T-cell (primary cell): ENCODE data around the gene ASPN. TPM values are rescaled to one million over a fixed set of nuclear protein-coding genes. Genes with fewer than 3 reads are reported as not detected.

Experiments
- ATAC-seq, 4 experiments: fragments of 200-7000 bp in 3 of 4; fragments of 150-1000 bp in 1 of 4; cut with Tn5 transposase; replicated peaks in 1 of 4; 1 replicate in 3 of 4; 2 replicates in 1 of 4; pipeline ENCODE4 v1.10.0; 2021; ENCODE audit warnings: moderate library complexity in 3 of 4, mild to moderate bottlenecking in 2 of 4, moderate number of reproducible peaks in 1 of 4
- CTCF ChIA-PET, 2 donors: fragments of 300-600 bp; sonication (Branson Sonifier 250); formaldehyde crosslinking; loops; one replicate each; lab custom pipeline; 2022; ENCODE audit warnings: antibody characterized with exemption in 2 of 2; lab: Charles Lee
- POLR2A ChIA-PET, 2 donors: fragments of 300-600 bp; sonication (Branson Sonifier 250); formaldehyde crosslinking; loops; one replicate each; lab custom pipeline; 2022; ENCODE audit warnings: antibody characterized with exemption in 2 of 2; lab: Charles Lee
- DNase-seq, 35 experiments: peaks; one replicate each; pipeline versions ENCODE4 v3.0.0 to v3.0.0-alpha.2; 2013 to 2023
- H3K27ac ChIP-seq: one replicate; pipeline ENCODE4 v1.5.1; 2013; ENCODE audit warnings: low read length
- H3K27me3 ChIP-seq, 2 experiments: replicated peaks in 1 of 2; 1 replicate in 1 of 2; 2 replicates in 1 of 2; pipeline versions ENCODE4 v1.6.1 to v1.7.0; 2013; ENCODE audit warnings: low read length in 1 of 2, mixed read lengths in 1 of 2; ENCODE audit not compliant: control insufficient read depth in 2 of 2, insufficient read depth in 2 of 2; ENCODE audit errors: extremely low read depth in 1 of 2
- H3K36me3 ChIP-seq, 2 donors: 1 replicate in 1 of 2; 2 replicates in 1 of 2; pipeline versions ENCODE4 v1.6.1 to v1.7.0; 2013; ENCODE audit warnings: low read length in 1 of 2; ENCODE audit not compliant: control insufficient read depth in 2 of 2, insufficient read depth in 1 of 2; ENCODE audit errors: extremely low read depth in 1 of 2
- H3K4me1 ChIP-seq, 2 experiments: 1 replicate in 1 of 2; 2 replicates in 1 of 2; pipeline versions ENCODE4 v1.6.1 to v1.7.0; 2013; ENCODE audit warnings: low read length in 2 of 2, mixed read lengths in 1 of 2; ENCODE audit not compliant: insufficient read depth in 2 of 2, control insufficient read depth in 1 of 2; ENCODE audit errors: extremely low read depth in 1 of 2
- H3K4me3 ChIP-seq, 2 donors: 1 replicate in 1 of 2; 2 replicates in 1 of 2; pipeline versions ENCODE4 v1.5.1 to v1.7.0; 2013; ENCODE audit warnings: mild to moderate bottlenecking in 2 of 2, low read length in 1 of 2, moderate library complexity in 1 of 2; ENCODE audit not compliant: control insufficient read depth in 1 of 2; ENCODE audit errors: extremely low read depth in 1 of 2
- H3K9me3 ChIP-seq: 2 replicates; pipeline ENCODE4 v1.7.0; 2013
- H3K27ac Mint-ChIP-seq, 2 donors: one replicate each; pipeline ENCODE4 v1.8.0; 2020 to 2021; ENCODE audit warnings: mild to moderate bottlenecking in 2 of 2, mixed read lengths in 2 of 2
- H3K27me3 Mint-ChIP-seq, 2 donors: one replicate each; pipeline ENCODE4 v1.8.0; 2021 to 2022; ENCODE audit warnings: mixed read lengths in 2 of 2
- H3K36me3 Mint-ChIP-seq: one replicate; pipeline ENCODE4 v1.8.0; 2021; ENCODE audit warnings: mixed read lengths
- H3K4me1 Mint-ChIP-seq, 3 donors: one replicate each; pipeline ENCODE4 v1.8.0; 2020 to 2022; ENCODE audit warnings: mixed read lengths in 3 of 3, mild to moderate bottlenecking in 1 of 3
- H3K4me3 Mint-ChIP-seq, 3 donors: one replicate each; pipeline ENCODE4 v1.8.0; 2020 to 2022; ENCODE audit warnings: mild to moderate bottlenecking in 3 of 3, mixed read lengths in 3 of 3, moderate library complexity in 3 of 3
- H3K9me3 Mint-ChIP-seq, 3 donors: one replicate each; pipeline ENCODE4 v1.8.0; 2020 to 2022; ENCODE audit warnings: mixed read lengths in 3 of 3
- WGBS: methylation state at CpG from one replicate; pipeline ENCODE4 v1.1.5; 2013; ENCODE audit warnings: missing lambda C conversion rate; ENCODE audit not compliant: insufficient coverage; 5-methylcytosine and 5-hydroxymethylcytosine counted together
- total RNA-seq, 35 experiments: library from RNA in 6 of 35; stranded (reverse) in 6 of 35; fragments of 120-200 nt in 1 of 35; gene quantifications; one replicate each; pipeline versions ENCODE4 v1.2.1 to v1.2.4 and lab custom pipeline; 2013 to 2026

The ASPN gene
- total RNA-seq: not detected
- 0.42 TPM for total RNA-seq (2013)
- 0 to 0.05 (median 0) reads per million in 29 experiments for total RNA-seq (lab: John Stamatoyannopoulos, UW)

DNA sequence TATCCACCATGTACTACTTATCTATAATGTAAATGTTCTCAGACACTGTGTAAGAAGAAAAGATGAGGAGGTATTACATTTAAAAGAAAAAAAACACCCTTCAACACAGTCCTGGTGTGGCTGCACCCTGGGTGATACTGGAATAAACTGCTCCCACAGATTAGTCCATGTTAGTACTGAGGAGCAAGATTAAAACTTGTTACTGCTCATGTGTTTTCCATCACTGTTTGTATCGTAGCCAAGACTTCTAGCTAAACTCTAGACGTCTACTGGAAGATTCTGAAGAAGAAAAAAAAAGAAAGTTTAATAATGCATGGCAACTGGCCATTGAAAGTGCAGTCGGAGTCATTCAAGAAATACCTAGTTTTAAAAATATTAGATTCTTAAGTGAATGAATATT lies at the start of gene ASPN:
Gene ASPN, minus strand, starts transcription at position 178 of the 400 bp plus-strand sequence.
- H3K4me3 ChIP-seq: no peak within 1 kb of the TSS
- Mint-ChIP-seq H3K36me3 (no peaks in the 10 kb centered on the region), H3K27ac (no peak within 1 kb of the TSS), H3K4me1 (peaks cover 4 to 6% (median 5%) of the 10 kb centered on the region in 3 donors), H3K4me3 (no peak within 1 kb of the TSS), H3K9me3 (no peaks in the 10 kb centered on the region), H3K27me3 (no peaks in the 10 kb centered on the region)
- ATAC-seq (no peak), DNase-seq (no peak)
- H3K27me3 ChIP-seq: no peaks in the 10 kb centered on the region
- no peaks in the 10 kb centered on the region for H3K9me3 ChIP-seq
- no CpG with 5 or more reads among the region's 3 CpGs for WGBS
- no peaks in the 10 kb centered on the region for H3K36me3 ChIP-seq
- H3K27ac ChIP-seq: no peak within 1 kb of the TSS
- ChIA-PET CTCF (interaction anchor here in 1 of 2 donors (0.6 kb wide), 1 partner anchor 1285 kb away, joined by 3 read pairs; no protein-coding TSS in a partner anchor), POLR2A (no interaction called here)
- no peaks in the 10 kb centered on the region for H3K4me1 ChIP-seq

GRCh38 chr9:92530893-92531292 lies 48.6 kb upstream of the ASPN start:
- H3K36me3 Mint-ChIP-seq: no peaks in the 10 kb centered on the region
- Histone ChIP-seq H3K27me3 (no peaks in the 10 kb centered on the region), H3K4me1 (no peaks in the 10 kb centered on the region), H3K36me3 (no peaks in the 10 kb centered on the region), H3K4me3 (no peak overlapping the region), H3K9me3 (no peaks in the 10 kb centered on the region), H3K27ac (no peak overlapping the region)
- H3K27ac Mint-ChIP-seq: no peak overlapping the region
- H3K4me1 Mint-ChIP-seq: peaks cover 0 to 3% (median 0%) of the 10 kb centered on the region in 3 donors
- ChIA-PET CTCF (no interaction called here), POLR2A (no interaction called here)
- H3K4me3 Mint-ChIP-seq: no peak overlapping the region
- DNase-seq: no peak
- no peak for ATAC-seq
- peaks cover 0 to 4% (median 0%) of the 10 kb centered on the region in 3 donors for H3K9me3 Mint-ChIP-seq
- H3K27me3 Mint-ChIP-seq: no peaks in the 10 kb centered on the region

DNA sequence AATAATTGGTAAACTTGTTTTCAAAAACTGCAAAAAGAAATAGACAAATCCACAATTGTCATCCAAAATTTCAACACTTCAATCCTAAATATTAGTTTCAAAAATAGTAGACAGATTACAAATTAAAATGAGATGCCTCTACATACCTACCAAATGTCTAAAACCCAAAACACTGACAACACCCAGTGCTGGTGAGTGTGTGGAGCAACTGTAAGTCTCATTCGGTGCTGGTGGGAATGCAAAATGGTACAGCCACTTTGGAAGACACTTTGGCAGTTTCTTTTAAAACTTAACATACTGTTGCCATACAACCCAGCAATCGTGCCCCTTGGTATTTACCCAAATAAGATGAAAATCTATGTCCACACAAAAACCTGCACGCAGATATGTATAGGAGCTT lies 46.8 kb upstream of the ASPN start:
- no peaks in the 10 kb centered on the region for H3K36me3 ChIP-seq
- POLR2A ChIA-PET: no interaction called here
- H3K27ac Mint-ChIP-seq: no peak overlapping the region
- no peaks in the 10 kb centered on the region for H3K4me1 Mint-ChIP-seq
- WGBS: no CpG with 5 or more reads among the region's 3 CpGs
- H3K27me3 ChIP-seq: no peaks in the 10 kb centered on the region
- no peak overlapping the region for H3K4me3 ChIP-seq
- no peak overlapping the region for H3K27ac ChIP-seq
- CTCF ChIA-PET: no interaction called here
- peaks cover 0 to 4% (median 0%) of the 10 kb centered on the region in 3 donors for H3K9me3 Mint-ChIP-seq
- no peaks in the 10 kb centered on the region for H3K4me1 ChIP-seq
- no peaks in the 10 kb centered on the region for H3K36me3 Mint-ChIP-seq
- no peak for DNase-seq
- no peak for ATAC-seq
- no peaks in the 10 kb centered on the region for H3K9me3 ChIP-seq
- H3K4me3 Mint-ChIP-seq: no peak overlapping the region
- H3K27me3 Mint-ChIP-seq: no peaks in the 10 kb centered on the region

DNA sequence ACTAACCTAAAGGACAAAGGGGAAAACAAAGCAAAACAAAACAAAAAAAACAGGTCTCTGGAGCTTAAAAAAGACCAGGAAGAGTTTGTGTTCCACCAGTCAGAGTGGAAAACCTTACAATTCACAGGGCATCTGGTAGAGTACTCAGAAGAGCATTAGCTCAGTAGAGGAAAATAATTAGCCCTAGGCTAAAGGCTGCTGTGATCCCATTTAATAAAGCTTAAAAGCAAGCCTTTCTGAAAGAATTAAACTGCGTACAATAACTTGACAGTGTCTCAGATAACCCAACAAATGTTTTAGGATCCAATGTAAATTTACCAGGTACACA lies 46.2 kb upstream of the ASPN start:
- peaks cover 0 to 4% (median 0%) of the 10 kb centered on the region in 3 donors for H3K9me3 Mint-ChIP-seq
- H3K27ac Mint-ChIP-seq: no peak overlapping the region
- Histone ChIP-seq H3K27ac (no peak overlapping the region), H3K27me3 (no peaks in the 10 kb centered on the region), H3K9me3 (no peaks in the 10 kb centered on the region), H3K36me3 (no peaks in the 10 kb centered on the region), H3K4me3 (no peak overlapping the region), H3K4me1 (no peaks in the 10 kb centered on the region)
- whole genome bisulfite sequencing: no CpG with 5 or more reads among the region's 1 CpG
- no peaks in the 10 kb centered on the region for H3K36me3 Mint-ChIP-seq
- H3K4me1 Mint-ChIP-seq: no peaks in the 10 kb centered on the region
- ChIA-PET CTCF (no interaction called here), POLR2A (no interaction called here)
- DNase-seq (no peak), ATAC-seq (no peak)
- H3K27me3 Mint-ChIP-seq: no peaks in the 10 kb centered on the region
- no peak overlapping the region for H3K4me3 Mint-ChIP-seq

DNA sequence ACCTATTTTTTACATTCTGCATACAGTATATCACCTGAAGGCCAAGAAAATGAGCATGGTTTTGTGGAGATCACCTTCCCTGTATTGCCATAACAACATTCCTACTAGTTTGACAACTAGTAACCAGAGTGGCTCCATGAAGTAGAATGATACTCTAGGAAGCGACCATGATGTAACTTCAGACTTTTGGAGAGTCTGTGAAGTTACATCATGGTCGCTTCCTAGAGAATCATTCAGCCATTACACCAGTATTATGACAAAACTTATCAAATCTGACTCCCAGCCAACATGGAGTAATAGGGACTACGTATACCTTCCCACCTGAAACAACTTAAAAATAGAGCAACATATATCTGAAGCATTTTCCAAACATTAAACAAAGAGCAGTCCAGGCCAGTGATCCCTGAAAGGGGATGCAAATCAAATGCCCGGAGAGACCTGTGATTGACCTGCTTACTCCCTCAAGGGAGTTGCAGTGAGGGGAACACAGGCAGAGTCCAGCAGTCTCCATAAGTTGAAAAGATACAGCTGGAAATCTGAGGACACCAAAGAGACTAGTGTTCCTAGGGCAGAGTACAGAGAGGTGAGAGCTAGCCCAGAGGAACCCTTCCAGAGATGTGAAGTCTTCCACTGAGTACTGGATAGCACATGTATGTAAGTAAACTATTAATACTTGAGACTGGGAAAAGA lies 45.7 kb upstream of the ASPN start:
- Mint-ChIP-seq H3K27me3 (no peaks in the 10 kb centered on the region), H3K36me3 (no peaks in the 10 kb centered on the region), H3K4me1 (no peaks in the 10 kb centered on the region), H3K27ac (no peak overlapping the region), H3K4me3 (no peak overlapping the region), H3K9me3 (peaks cover 0 to 4% (median 0%) of the 10 kb centered on the region in 3 donors)
- no CpG with 5 or more reads among the region's 4 CpGs for WGBS
- ATAC-seq (no peak), DNase-seq (no peak)
- Histone ChIP-seq H3K4me1 (no peaks in the 10 kb centered on the region), H3K27ac (no peak overlapping the region), H3K27me3 (no peaks in the 10 kb centered on the region), H3K9me3 (no peaks in the 10 kb centered on the region), H3K36me3 (no peaks in the 10 kb centered on the region), H3K4me3 (no peak overlapping the region)
- POLR2A ChIA-PET: no interaction called here
- CTCF ChIA-PET: no interaction called here

DNA sequence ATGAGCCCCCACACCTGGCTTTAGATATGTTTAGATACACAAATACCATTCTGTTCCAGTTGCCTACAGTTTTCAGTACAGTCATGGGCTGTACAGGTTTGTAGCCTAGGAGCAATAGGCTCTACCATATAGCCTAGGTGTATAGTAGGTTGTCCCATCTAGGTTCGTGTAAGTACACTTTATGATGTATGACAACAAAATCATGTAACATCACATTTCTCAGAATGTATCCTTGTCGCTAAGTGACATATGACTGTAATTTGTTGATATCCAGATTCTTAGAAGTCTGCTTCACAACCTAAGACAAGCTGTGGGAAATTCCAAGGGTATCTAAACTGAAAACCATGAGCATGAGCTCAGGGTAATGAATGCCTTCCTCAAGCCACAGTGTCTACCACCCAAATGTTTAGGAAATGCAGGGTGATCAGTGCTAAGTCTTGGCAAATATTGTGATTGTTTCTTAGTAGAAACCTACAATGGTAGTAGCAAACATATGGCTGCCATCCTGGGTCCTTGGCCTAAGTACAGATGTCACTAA lies 45.1 kb upstream of the ASPN start:
- Histone ChIP-seq H3K36me3 (no peaks in the 10 kb centered on the region), H3K27ac (no peak overlapping the region), H3K4me3 (no peak overlapping the region), H3K27me3 (no peaks in the 10 kb centered on the region), H3K4me1 (no peaks in the 10 kb centered on the region), H3K9me3 (no peaks in the 10 kb centered on the region)
- Mint-ChIP-seq H3K4me1 (no peaks in the 10 kb centered on the region), H3K36me3 (no peaks in the 10 kb centered on the region), H3K27me3 (no peaks in the 10 kb centered on the region), H3K4me3 (no peak overlapping the region), H3K27ac (no peak overlapping the region), H3K9me3 (peaks cover 0 to 3% (median 0%) of the 10 kb centered on the region in 3 donors)
- CTCF ChIA-PET: no interaction called here
- WGBS: no CpG with 5 or more reads among the region's 2 CpGs
- ATAC-seq (no peak), DNase-seq (no peak)
- POLR2A ChIA-PET: no interaction called here
